ENCODE results near the gene SEMA5A. TPM values are rescaled to one million over a fixed set of nuclear protein-coding genes. Genes with fewer than 3 reads are reported as not detected.

Gene SEMA5A
- polyA plus RNA-seq, 1 donor (not counting 4 experiments of a cell fraction or from before 2014, with no cell fraction given), result 0.16 TPM

GRCh38 chr5:9482381-9482780, 63.5 kb downstream of the SEMA5A start:
- dilution Hi-C loops (cut with MboI; ENCODE audit: extremely low pct_ligation_motif_present, low sequenced_read_pairs), result loop anchor here (25.0 kb wide), 1 partner anchor 120 kb away; no protein-coding TSS in a partner anchor
- Histone ChIP-seq H3K79me2 (ENCODE audit: control insufficient read depth, insufficient read depth, low read length) (no peaks in the 10 kb centered on the region), H3K4me2 (ENCODE audit: control insufficient read depth, extremely low read depth, insufficient read depth, low read depth, low read length) (no peak overlapping the region), H3K36me3 (ENCODE audit: control insufficient read depth in 2 of 2, extremely low read depth in 1 of 2, insufficient read depth in 2 of 2, low read length in 2 of 2) (no peaks in the 10 kb centered on the region), H3K9me1 (ENCODE audit: control insufficient read depth, extremely low read depth, insufficient read depth, low read length) (no peaks in the 10 kb centered on the region), H4K20me1 (ENCODE audit: control insufficient read depth, extremely low read depth, insufficient read depth, low read length) (no peaks in the 10 kb centered on the region), H3K27me3 (ENCODE audit: control insufficient read depth, extremely low read depth, insufficient read depth, low read length) (no peaks in the 10 kb centered on the region), H3K9me3 (ENCODE audit: control insufficient read depth, low read depth, low read length) (peaks cover 3% of the 10 kb centered on the region), H3K9ac (ENCODE audit: control insufficient read depth, extremely low read depth, insufficient read depth, low read length) (no peak overlapping the region), H2AFZ (ENCODE audit: control insufficient read depth, low read length) (no peak overlapping the region), H3K4me1 (ENCODE audit: control insufficient read depth, extremely low read depth, insufficient read depth, low read length) (peaks cover 7% of the 10 kb centered on the region), H3K4me3 (ENCODE audit: control insufficient read depth in 2 of 3, extremely low read depth in 1 of 3, insufficient read depth in 2 of 3, low read depth in 1 of 3, low read length in 3 of 3) (no peak overlapping the region), H3K27ac (ENCODE audit: control insufficient read depth, insufficient read depth, low read length) (no peak overlapping the region)
- DNase-seq (ENCODE audit: low read depth, low spot score) (no peak), FAIRE-seq (no peak)
- TF ChIP-seq EZH2 (IDR thresholded peaks at IDR 0.05; ENCODE audit: low read length), result no peak
- no peak for TF ChIP-seq CTCF (optimal IDR thresholded peaks at IDR 0.05 in 1 of 3, IDR thresholded peaks at IDR 0.05 in 1 of 3, conservative IDR thresholded peaks at IDR 0.05 in 1 of 3; ENCODE audit: extremely low read depth in 1 of 3, insufficient read depth in 2 of 3, low read length in 3 of 3)

- H3K9me1 ChIP-seq (ENCODE audit: control insufficient read depth, extremely low read depth, insufficient read depth, low read length), result no peaks in the 10 kb centered on the region
- no peak overlapping the region for H3K27ac ChIP-seq (ENCODE audit: control insufficient read depth, insufficient read depth, low read length)
- H3K4me1 ChIP-seq (ENCODE audit: control insufficient read depth, extremely low read depth, insufficient read depth, low read length), result peaks cover 7% of the 10 kb centered on the region
- no peaks in the 10 kb centered on the region for H3K79me2 ChIP-seq (ENCODE audit: control insufficient read depth, insufficient read depth, low read length)
- H3K4me2 ChIP-seq (ENCODE audit: control insufficient read depth, extremely low read depth, insufficient read depth, low read depth, low read length), result no peak overlapping the region
- DNase-seq (ENCODE audit: low read depth, low spot score), result no peak
- TF ChIP-seq CTCF (optimal IDR thresholded peaks at IDR 0.05 in 1 of 3, IDR thresholded peaks at IDR 0.05 in 1 of 3, conservative IDR thresholded peaks at IDR 0.05 in 1 of 3; ENCODE audit: extremely low read depth in 1 of 3, insufficient read depth in 2 of 3, low read length in 3 of 3) (no peak), EZH2 (IDR thresholded peaks at IDR 0.05; ENCODE audit: low read length) (no peak)
- H3K9me3 ChIP-seq (ENCODE audit: control insufficient read depth, low read depth, low read length), result peaks cover 3% of the 10 kb centered on the region
- no peak overlapping the region for H3K4me3 ChIP-seq (ENCODE audit: control insufficient read depth in 2 of 3, extremely low read depth in 1 of 3, insufficient read depth in 2 of 3, low read depth in 1 of 3, low read length in 3 of 3)
- no peak overlapping the region for H2AFZ ChIP-seq (ENCODE audit: control insufficient read depth, low read length)
- H3K27me3 ChIP-seq (ENCODE audit: control insufficient read depth, extremely low read depth, insufficient read depth, low read length), result no peaks in the 10 kb centered on the region
- H3K9ac ChIP-seq (ENCODE audit: control insufficient read depth, extremely low read depth, insufficient read depth, low read length), result no peak overlapping the region
- H3K36me3 ChIP-seq (ENCODE audit: control insufficient read depth in 2 of 2, extremely low read depth in 1 of 2, insufficient read depth in 2 of 2, low read length in 2 of 2), result no peaks in the 10 kb centered on the region
- no peaks in the 10 kb centered on the region for H4K20me1 ChIP-seq (ENCODE audit: control insufficient read depth, extremely low read depth, insufficient read depth, low read length)
- FAIRE-seq, result no peak
- dilution Hi-C loops (cut with MboI; ENCODE audit: extremely low pct_ligation_motif_present, low sequenced_read_pairs), result loop anchor here (25.0 kb wide), 1 partner anchor 118 kb away; no protein-coding TSS in a partner anchor
These were observed 65.4 kb downstream of the SEMA5A start for GRCh38 chr5:9480499-9480898.

Data from keratinocyte (primary cell).